Measurements from ENCODE around the gene FLNB.

Gene FLNB

GRCh38 chr3:58082047-58082446 lies 73.8 kb downstream of the FLNB start:
- no peak for DNase-seq

DNA sequence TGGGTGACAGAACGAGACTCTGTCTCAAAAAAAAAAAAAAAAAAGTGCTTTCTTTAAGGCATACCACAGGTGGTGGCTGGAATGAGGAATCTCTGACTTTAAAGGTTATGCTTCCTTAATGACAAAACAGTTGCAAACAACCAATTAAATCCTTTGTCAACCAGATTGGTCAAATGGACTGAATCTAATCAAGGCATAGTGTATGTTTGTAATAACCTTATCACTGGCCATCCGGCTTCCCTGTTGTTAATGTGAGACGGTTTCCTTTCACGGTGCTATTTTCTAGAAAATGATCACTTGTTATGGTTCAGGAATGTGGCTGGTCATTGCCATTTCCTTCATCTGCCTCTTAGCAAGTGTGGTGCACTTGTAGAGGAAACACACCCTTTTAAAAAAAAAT lies 75.9 kb downstream of the FLNB start:
- no peak for DNase-seq

GRCh38 chr3:58084788-58085543 lies 76.7 kb downstream of the FLNB start:
- DNase-seq, result no peak

- no peak for DNase-seq
Measured at GRCh38 chr3:58085616-58086015, 77.4 kb downstream of the FLNB start.

DNA sequence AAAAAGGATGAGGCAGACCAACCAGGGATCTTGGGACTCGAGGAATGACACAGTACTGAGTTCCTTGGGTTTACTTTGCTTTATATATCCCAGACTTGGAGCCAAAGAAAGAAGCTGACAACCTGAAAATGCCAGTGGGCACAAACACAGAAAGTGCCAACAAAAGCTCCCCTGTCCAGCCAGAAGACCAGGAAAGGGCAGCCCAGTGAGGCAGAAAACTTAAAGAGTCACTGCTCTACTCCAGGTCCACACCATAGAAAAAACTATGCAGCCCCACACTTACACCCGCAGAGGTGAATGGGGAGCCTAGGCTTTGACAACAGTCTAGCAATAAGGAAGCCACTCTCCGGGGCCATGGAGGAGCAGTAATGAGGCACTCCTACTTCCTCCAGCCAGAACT lies 80.3 kb downstream of the FLNB start:
- no peak for DNase-seq

DNA sequence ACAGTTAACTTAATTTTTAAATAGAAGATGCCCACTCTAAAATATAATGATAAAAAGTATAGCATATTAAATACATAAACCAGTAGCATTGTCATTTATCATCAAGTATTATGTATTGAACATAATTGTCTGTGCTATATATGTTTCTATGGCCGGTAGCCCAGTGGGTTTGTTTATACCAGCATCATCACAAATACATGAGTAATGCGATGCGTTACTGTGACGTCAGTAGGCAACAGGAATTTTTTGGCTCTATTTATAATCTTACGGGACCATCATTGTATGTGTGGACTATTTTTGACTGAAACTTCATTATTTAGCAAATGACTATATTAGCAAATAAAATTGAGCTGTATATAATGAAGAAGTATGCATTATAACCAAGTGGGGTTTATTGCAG lies 82.1 kb downstream of the FLNB start:
- no peak for DNase-seq

- no peak for DNase-seq
Measured at GRCh38 chr3:58092521-58092920, 84.3 kb downstream of the FLNB start.

- no peak for DNase-seq
Measured at GRCh38 chr3:58093574-58094195, 85.5 kb downstream of the FLNB start.

- DNase-seq, result no peak
Measured at GRCh38 chr3:58094657-58095056, 86.4 kb downstream of the FLNB start.

DNA sequence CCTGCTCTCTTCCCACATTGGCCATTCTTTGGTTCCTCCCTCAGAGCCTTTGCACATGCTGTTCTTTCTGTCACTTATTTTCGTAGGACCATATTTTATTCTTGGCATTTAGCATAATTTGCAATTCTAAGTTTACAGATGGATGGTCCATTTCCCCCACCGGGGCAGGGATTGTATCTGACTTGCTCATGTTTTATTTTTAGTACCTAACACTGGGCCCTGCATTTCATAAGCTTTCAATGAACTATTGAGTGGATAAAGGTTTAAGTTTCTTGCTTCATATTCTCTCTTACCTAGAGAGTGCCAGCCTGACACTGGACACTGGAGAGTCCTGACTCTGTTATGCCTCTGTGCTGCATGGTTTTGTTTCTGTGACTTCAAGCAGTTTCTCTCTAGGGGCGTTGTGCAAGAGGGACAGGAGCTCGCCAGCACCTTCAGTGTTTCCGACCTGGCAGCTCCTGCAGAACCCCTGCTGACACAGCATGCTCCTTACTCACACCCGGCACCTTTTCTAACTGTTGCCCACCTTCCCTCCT lies 87.4 kb downstream of the FLNB start:
- no peak for DNase-seq

DNA sequence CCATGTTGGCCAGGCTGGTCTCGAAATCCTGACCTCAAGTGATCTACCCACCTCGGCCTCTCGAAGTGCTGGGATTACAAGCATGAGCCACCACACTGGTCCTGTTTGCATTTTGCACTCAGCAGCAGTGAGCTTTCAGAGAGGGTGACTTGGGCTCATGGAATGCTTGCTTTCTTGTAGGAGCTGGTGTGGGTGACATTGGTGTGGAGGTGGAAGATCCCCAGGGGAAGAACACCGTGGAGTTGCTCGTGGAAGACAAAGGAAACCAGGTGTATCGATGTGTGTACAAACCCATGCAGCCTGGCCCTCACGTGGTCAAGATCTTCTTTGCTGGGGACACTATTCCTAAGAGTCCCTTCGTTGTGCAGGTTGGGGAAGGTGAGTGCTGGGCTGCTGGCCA lies 90.3 kb downstream of the FLNB start:
- DNase-seq, result no peak

GRCh38 chr3:58099865-58100264 lies 91.6 kb downstream of the FLNB start:
- no peak for DNase-seq

- no peak for DNase-seq
Measured at GRCh38 chr3:58101499-58102389, 93.5 kb downstream of the FLNB start.

GRCh38 chr3:58102390-58102750 lies 94.1 kb downstream of the FLNB start:
- DNase-seq, result no peak

DNA sequence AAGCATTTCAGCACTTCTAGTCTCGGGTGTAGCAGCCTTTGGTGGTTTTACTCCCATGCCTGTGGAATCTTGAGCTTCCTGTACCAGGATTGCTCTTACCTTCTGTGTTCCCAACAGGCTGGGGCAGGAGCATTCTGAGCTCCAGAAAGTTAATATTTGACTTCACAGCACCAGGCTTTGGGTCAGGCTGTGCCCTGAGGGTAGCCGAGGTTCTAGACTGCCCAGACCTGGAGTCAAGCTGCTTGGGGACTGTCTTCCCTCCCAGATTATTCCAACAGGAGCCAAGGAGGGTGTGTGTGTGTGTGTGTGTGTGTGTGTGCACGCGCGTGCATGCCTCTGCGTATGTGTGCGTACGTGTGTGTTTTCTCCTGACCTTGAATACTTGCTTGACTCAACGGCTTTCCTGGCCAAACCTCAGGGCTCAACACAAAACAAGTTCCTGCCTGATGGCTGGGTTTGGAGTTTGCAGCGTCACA lies 94.8 kb downstream of the FLNB start:
- DNase-seq, result no peak

- DNase-seq, result no peak
Measured at GRCh38 chr3:58104151-58104550, 95.9 kb downstream of the FLNB start.

DNA sequence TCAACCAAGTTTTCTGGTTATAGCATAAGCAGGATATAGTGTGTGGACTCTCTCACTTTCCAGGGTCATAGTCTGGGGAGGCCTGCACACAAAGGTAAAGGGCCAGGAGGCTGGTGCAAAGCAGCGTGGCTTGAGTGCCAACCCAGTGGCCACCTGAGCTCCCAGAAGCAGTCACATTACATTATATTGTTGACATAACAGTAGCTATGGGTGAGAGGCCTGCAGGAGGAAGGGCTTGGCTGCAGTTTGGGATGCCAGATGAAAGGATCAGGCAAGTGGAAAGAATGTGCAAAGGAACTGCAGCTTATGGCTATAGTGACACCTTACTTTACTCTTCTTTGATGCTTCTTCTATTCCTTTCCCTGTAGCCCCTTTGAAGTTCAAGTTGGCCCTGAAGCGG lies 96.5 kb downstream of the FLNB start:
- DNase-seq, result no peak

- no peak for DNase-seq
Measured at GRCh38 chr3:58105196-58105595, 97.0 kb downstream of the FLNB start.

DNA sequence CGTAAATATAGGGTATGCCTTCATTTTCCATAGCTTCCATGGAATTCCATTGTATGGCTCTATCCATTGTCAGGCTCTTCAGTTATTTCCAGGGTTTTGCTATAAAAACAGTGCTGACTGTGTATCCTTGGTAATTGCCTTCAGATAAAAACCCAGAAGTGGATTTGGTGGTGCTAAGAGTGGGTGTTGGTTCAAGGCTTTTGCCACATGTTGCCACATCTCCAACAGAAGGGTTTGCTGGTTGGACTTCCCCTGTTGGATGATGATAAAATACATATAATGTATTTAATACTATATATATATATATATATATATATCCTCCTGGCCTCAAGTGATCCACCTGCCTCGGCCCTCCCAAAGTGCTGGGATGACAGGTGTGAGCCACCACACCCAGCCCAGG lies 97.8 kb downstream of the FLNB start:
- DNase-seq, result no peak

DNA sequence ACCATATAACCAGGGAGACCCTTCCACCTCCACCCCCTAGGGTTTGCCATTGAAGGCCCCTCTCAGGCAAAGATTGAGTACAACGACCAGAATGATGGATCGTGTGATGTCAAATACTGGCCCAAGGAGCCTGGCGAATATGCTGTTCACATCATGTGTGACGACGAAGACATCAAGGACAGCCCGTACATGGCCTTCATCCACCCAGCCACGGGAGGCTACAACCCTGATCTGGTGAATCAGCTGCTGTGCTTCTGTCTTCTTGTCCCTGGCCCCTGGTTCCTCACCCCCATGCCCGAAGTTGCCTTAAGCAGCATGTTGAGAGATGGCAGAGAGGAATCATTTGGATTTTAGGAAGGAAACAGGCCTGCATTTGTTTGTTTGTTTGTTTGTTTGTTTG lies 98.4 kb downstream of the FLNB start:
- no peak for DNase-seq

GRCh38 chr3:58107597-58107996 lies 99.4 kb downstream of the FLNB start:
- DNase-seq, result no peak

DNA sequence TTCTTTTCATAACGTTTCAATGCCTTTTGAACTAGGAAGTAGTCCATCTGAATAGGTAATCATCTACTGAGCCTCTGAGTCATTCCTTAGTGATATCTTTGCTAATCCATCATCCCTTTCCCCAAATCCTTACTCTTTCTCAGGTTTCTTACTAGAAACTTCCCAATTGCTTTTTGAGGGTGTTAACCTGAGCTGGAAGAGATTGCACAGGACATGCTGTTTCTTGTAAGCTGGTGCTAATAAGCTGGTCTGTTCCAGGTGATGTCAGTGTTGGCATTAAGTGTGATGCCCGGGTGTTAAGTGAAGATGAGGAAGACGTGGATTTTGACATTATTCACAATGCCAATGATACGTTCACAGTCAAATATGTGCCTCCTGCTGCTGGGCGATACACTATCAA lies 101.5 kb downstream of the FLNB start:
- no peak for DNase-seq

DNA sequence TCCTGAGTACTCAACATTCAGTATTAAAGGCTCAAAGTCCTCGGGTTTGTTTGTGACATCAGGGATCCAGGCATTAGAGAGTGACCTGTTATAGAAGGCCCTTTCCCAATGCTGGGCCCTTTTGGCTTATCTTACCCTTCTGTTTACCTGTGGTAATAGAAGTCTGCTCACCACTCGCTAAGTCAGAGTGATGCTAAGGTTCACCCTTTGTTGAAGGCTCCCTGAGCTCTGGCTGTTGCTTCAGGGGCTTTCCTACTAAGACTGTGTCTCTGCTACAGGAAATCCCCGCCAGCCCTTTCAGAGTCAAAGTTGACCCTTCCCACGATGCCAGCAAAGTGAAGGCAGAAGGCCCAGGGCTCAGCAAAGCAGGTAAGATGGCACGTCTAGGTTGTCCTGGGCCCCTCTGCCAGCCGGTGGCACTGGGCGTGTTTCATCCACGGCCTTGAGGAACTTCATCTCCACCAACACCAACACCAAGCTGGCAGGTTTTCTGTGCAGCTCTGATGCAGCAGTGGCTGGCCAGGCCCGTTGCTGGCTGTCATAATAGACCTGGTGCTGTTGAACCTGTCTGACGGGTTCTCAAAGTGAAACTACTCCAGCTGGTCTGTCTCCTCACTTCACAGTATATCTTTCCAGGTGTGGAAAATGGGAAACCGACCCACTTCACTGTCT lies 103.4 kb downstream of the FLNB start:
- no peak for DNase-seq

Data from stimulated activated naive CD4-positive, alpha-beta T cell treated with Interleukin-2 at 50 U/mL for 16 hours (primary cell).